Body of pancreas (tissue), 4 donors: Measurements from ENCODE around the gene CHRNG.

Experiments used
- CTCF ChIP-seq, 7 experiments: fragments of 450-650 bp in 4 of 7; fragments of 200-600 bp in 3 of 7; sonication (generic) in 3 of 7; IDR thresholded peaks; one replicate each; pipeline ENCODE4 v1.5.1; 2016 to 2019; ENCODE audit warnings: antibody characterized with exemption in 7 of 7
- POLR2A ChIP-seq, 3 donors: fragments of 450-650 bp; IDR thresholded peaks; one replicate each; pipeline ENCODE4 v1.6.1; 2016; ENCODE audit warnings: antibody characterized with exemption in 3 of 3, mild to moderate bottlenecking in 2 of 3

DNA sequence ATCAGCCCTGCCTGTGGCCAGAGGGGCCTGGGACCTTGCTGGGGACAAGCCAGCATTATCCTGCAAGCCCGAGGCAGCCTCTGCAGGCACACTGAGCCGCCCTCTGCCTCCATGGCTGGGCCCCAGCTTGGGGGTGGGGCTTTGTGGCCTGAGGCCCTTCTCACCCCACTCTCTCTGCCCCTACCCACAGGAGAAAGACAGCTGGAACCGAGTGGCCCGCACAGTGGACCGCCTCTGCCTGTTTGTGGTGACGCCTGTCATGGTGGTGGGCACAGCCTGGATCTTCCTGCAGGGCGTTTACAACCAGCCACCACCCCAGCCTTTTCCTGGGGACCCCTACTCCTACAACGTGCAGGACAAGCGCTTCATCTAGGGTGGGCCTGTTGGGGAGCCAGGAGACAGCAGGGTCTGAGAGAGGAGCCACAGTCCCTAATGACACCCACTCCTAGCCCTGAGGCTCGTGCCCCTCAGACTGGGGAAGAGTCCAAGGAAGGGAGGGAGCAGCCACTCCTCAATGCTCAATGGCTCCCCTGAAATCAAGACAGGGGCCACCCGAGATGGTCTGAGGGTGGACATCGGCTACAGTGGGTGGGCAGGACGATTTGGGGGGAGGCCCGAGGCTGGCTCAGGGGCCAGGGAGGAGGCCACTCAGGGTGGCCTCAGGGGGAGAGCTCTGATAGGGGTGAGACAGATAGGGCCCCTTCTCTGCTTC, 4.4 kb upstream of the CHRNG start:
- TF ChIP-seq CTCF (IDR thresholded peaks at IDR 0.05): no peak
- TF ChIP-seq POLR2A (IDR thresholded peaks at IDR 0.05): no peak
